Adrenal gland (tissue), 5 donors: Measurements from ENCODE around the gene SYT2.
A peak's percentile ranks its signal among the peaks of the same experiment; 100 is the strongest.

Experiments used
- POLR2A ChIP-seq, 2 donors: fragments of 450-650 bp; IDR thresholded peaks; one replicate each; pipeline ENCODE4 v1.6.1; 2017; ENCODE audit warnings: antibody characterized with exemption in 2 of 2, mild to moderate bottlenecking in 2 of 2, moderate library complexity in 1 of 2
- TF ChIP-seq, protein P1 (sequence below), 6 experiments: fragments of 450-650 bp in 4 of 6; fragments of 200-600 bp in 2 of 6; sonication (generic) in 1 of 6; IDR thresholded peaks; 1 replicate in 5 of 6; 2 replicates in 1 of 6; pipeline versions ENCODE4 v1.5.1 to v1.8.0; 2016 to 2021; ENCODE audit warnings: antibody characterized with exemption in 6 of 6, mild to moderate bottlenecking in 2 of 6, moderate library complexity in 1 of 6
- donor health status: DM: no; HTN: no; CAD: no.

DNA sequence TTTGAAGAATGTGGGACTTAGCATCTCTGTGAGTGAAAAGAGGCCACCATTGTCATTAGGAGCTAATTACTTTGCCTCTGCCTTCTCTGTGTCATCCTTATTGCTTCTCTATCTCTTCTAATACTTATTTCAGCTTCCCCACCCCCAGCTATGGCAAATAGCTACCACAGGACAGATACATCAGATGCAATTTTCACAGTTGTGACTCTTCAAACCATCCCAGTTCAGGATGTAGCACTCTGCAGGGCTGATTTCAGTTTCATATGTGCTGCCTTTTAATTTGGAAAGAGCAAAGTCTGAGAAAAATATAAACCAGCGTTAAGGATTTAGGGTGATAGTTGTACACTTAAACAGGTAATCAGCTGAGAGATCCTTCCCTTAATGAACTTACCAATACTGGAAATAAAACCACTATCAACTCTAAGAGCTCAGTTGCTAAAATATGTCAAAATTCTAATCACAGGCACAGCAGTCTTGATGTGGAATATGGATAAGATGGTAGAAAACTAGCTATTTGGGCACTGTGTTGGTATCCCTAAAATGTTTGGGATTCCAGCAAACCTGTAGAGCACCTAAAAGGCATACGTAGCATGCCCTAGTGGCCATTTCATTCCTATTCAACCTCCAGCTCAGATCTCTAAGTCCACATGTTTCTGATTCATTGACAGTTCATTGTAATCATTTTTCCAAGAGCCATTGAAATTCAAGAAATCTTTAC, 148.4 kb downstream of the SYT2 start:
- no peak for TF ChIP-seq POLR2A (IDR thresholded peaks at IDR 0.05)
- TF ChIP-seq, protein P1, sequence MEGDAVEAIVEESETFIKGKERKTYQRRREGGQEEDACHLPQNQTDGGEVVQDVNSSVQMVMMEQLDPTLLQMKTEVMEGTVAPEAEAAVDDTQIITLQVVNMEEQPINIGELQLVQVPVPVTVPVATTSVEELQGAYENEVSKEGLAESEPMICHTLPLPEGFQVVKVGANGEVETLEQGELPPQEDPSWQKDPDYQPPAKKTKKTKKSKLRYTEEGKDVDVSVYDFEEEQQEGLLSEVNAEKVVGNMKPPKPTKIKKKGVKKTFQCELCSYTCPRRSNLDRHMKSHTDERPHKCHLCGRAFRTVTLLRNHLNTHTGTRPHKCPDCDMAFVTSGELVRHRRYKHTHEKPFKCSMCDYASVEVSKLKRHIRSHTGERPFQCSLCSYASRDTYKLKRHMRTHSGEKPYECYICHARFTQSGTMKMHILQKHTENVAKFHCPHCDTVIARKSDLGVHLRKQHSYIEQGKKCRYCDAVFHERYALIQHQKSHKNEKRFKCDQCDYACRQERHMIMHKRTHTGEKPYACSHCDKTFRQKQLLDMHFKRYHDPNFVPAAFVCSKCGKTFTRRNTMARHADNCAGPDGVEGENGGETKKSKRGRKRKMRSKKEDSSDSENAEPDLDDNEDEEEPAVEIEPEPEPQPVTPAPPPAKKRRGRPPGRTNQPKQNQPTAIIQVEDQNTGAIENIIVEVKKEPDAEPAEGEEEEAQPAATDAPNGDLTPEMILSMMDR (IDR thresholded peaks at IDR 0.05), result peak in 1 of 6 experiments; percentile 12
